Stimulated activated CD8-positive, alpha-beta memory T cell treated with anti-CD3 and anti-CD28 coated beads, Interleukin-4, amount 100 ng/mL, for 48 hours (primary cell): ENCODE measurements around the gene UQCC2.

Experiments
- DNase-seq: peaks from one replicate; pipeline ENCODE4 v3.0.0-alpha.2; 2020

The UQCC2 gene

DNA sequence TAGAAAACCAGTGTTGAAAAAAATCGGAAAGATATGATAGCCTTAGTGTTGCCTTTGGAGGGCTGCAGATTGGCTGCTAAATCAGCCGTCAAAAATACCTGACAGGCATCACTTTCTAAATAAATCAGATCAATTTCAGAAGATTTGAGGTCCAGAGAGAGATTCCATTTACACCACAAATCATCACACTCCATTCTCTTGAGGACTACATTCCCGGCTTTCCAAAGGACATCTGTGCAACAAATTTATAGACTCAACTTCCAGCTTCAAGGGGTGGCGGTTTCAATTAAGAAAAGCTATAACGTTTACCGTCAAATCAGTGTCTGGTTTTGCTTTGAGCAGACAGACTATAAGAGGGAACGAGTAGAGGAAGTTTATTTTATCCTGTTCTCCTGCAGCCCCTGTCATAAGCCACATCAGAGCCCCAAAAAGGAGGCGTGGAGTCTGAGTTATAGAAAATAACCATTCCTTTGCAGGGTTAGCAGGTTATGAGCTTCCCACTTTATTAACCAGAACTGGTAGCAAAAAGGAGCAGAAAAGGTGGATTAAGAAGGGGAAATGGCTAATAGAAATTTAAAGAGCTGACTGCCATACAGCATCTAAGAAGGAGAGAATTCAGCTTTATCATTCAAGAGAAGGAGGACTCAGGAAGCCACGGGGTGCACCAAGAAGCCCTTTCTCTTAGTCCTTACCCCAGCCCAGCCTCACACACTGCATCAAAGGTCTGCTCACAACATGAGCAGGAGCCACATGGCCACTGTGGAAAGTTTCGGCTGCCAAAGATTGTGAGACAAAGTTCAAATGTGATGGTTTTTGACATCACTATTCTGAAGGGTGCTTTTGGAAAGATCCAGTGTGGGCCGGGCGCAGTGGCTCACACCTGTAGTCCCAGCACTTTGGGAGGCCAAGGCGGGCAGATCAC lies 12.9 kb upstream of the UQCC2 start:
- DNase-seq, result no peak

GRCh38 chr6:33723371-33724085 lies 12.0 kb upstream of the UQCC2 start:
- DNase-seq, result no peak

DNA sequence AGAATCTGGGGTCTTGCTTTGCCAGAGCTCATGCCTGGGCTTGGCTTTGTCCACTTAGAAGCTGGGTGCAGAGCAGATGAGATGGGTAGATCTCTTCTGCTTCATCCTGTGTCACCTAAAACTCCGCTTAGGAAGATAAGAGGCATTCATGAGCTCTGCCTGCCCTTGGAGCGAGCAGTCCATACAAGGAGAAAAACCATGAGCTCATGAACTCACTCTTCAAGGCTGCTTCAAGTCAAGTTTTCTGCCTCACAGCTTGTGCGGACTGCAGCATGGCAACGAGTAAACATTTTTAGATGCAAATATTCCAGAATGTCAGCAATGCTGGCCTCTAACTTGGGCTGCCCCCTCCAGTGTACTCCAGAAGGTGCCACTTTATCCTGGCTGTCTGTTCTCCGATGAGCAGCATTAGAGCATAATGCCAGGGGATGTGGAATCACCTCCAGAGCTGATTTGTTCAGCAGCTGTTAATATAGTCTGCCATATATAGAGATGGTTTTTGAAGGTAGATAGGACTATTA lies 10.7 kb upstream of the UQCC2 start:
- DNase-seq, result no peak

GRCh38 chr6:33721508-33721907 lies 10.0 kb upstream of the UQCC2 start:
- DNase-seq, result no peak

- DNase-seq, result no peak
Observed at GRCh38 chr6:33720998-33721397, 9.5 kb upstream of the UQCC2 start.

GRCh38 chr6:33719326-33719987 lies 8.0 kb upstream of the UQCC2 start:
- no peak for DNase-seq

DNA sequence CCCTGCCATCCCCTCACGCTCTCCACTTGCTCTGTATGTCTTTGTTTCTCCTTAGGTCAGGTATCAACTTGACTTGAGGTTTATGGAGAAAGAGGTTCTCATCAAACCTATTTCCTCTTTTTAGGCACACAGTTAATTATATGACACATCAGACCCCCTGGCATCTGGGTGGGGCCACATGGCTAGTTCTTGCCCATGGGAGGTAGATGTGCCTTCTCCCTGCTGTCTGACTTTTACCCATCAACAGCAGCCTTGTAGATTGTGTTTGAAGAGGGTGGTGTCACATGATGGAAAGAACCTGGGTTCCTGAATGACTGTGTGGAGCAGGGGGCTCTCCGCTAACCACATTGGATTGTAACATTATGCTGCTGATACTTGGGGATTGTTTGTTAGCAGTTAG lies 7.2 kb upstream of the UQCC2 start:
- DNase-seq, result no peak

DNA sequence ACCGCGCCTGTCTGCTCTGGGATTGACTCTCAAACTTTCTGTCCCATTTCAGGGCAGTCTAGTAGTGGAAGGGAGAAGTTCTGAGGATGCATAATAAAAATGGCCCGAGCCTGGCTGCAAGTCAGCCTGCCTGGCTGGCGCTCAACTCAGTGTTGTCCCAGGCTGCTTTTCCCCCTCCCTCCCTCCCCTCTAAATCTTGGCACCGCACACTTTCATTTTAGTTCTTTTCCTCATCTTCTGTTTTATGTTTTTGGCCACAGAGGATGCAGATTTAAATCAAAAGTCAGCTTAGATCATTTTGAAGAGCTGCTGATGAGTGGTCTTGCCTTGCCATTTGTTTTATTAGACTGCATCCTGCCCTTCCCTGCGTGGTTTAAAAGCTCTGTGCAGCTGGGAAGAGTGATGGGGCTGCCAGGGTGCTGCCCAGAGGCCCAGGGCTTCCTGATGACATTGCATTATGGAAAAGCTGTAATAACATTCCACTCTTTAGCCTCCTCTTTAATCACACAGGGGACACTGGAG lies 6.5 kb upstream of the UQCC2 start:
- DNase-seq, result no peak

DNA sequence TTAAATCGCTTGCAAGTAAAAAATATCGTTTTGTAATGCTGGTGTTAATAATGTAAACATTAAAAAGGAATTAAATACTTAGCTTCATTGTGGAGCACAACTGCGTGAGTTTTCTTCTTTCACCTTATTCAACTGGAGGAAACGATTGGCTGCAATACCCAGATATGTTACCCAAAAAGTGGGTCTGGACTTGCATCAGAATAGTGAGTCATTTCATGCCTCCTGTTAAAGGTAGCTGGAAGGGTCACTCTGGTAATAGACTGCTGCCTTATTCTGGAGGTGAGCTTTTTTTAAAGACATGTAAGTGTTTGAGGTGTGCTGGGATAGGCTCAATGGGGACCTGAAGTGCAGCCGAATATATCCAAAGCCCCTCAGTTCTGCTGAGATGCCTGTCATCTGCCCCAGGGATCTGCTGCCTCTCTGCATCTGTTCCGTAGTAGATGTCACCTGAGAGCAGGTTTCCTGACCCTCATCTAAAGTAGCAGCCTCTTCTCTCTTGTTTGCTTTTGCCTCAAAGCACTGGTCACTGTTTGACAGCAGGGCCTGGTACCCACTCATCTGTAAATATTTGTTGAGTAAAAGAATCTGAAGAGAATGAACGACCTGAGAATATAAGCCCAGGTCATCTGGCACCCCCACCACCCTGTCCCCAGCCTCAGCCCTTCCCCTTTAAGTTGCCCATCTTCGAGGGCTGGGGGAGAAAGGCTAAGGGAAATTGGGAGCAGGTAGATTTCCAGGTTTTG lies 5.6 kb upstream of the UQCC2 start:
- no peak for DNase-seq

GRCh38 chr6:33716379-33716778 lies 4.9 kb upstream of the UQCC2 start:
- DNase-seq, result no peak

DNA sequence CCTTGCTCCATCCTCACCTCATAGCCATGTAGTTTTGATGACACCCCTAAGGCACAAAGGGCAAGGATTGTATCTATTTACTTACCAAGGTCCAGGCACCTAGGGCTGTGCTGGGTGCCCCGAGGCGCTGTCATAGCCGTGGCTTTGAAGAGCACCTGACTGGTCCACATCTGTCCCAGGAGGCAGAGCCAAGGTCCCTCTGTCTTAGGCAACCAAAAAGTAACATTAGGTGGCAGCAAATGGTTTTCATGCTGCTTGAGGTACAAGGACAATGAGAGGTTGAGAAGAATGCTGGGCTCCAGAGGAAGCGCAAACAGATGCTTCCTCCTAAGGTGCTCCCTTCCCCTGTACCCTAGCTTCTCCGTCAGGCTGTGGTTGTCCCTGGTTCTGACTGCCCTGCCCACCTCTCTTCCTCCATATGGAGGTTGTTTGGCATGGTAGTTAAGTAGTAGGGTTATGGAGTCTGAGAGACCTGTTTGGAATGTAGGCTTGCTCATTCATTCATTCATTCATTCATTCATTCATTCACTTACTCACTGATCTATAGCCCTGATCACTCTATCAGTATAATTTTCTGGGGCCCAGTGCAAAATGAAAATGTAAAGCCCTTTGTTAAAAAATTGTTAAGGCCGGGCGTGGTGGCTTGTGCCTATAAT lies 3.0 kb upstream of the UQCC2 start:
- DNase-seq, result no peak

- DNase-seq, result no peak
Observed at GRCh38 chr6:33713786-33714185, 2.3 kb upstream of the UQCC2 start.

GRCh38 chr6:33712914-33713313 lies 1.4 kb upstream of the UQCC2 start:
- no peak for DNase-seq

DNA sequence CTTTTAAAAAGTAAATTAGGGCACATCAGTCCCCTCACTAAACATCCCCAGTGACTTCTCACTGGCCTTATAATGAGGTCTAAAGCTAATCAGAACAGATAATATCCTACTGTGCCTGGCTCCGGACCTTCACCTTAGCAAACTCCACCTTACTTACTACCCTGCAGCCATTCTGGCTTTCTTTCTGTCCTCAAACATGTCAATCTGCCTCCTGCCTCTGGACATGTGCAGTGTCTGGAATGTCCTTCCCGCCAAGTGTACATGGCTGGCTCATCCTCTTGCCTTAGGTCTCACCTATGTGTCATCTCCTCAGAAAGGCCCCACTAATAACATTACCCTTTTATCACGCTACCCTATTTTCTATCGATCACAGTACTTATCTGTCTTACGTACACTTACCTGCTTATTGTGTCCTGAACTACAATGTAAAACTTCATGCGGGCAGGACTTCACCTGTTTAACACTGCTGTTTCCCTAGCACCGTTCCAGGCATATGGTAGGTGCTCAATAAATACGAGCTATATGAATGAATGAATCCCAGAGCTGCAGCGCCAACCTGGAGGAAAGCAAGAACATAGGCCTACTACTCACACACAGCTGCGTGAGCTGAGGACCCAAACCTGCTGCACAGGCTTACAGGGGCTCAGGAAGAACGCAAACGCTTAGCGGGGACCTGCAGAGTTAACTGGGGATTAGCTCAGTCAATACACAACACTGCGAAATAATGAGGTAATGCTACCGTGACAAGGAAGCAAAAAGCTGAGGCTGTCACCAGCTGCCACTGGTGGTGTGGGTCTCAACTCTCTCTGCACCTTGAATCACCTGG lies 991 bp downstream of the UQCC2 start:
- DNase-seq, result no peak

GRCh38 chr6:33709605-33710295 lies 1.8 kb downstream of the UQCC2 start:
- DNase-seq, result no peak

GRCh38 chr6:33708516-33709204 lies 2.8 kb downstream of the UQCC2 start:
- DNase-seq, result no peak

DNA sequence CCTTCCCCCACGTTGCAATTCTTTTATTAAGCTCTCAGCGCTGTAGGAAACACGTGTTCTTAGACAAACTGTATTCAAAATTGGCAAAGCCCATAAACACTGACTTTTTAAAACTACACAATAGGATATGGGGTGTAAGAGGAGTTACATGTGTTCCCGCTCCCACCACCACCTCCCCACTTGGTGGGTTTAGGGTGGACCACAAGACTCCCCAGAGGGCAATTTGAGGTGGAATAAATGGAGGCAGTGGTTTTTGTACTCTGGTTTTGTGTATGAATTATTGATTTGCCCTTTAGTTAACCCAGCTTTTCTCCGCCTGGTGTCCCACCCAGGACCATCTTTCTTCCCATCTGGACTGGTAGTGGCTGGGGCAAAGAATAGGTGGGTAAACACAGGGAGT lies 3.7 kb downstream of the UQCC2 start:
- no peak for DNase-seq

- DNase-seq, result no peak
Observed at GRCh38 chr6:33705955-33706725, 5.4 kb downstream of the UQCC2 start.
